WTC11 (cell line): ENCODE data around the gene C1QBP. TPM values are rescaled to one million over a fixed set of nuclear protein-coding genes. Genes with fewer than 3 reads are reported as not detected.

ENCODE experiments used
- ATAC-seq: fragments of 200-7000 bp; cut with Tn5 transposase; 2 replicates; pipeline ENCODE4 v1.10.0; 2021; ENCODE audit warnings: mild to moderate bottlenecking, moderate library complexity
- Bru-seq: library from RNA; stranded (reverse); fragments of 400-500 nt; gene quantifications from one replicate; lab custom pipeline; 2021; lab: Mats Ljungman, UMichigan
- CTCF ChIA-PET: fragments of 300-600 bp; sonication (Branson Sonifier 250); formaldehyde crosslinking; loops from one replicate; lab custom pipeline; 2021; ENCODE audit warnings: antibody characterized with exemption; lab: Charles Lee
- POLR2A ChIA-PET: fragments of 350-600 bp; sonication (Branson Sonifier 250); formaldehyde crosslinking; loops from one replicate; lab custom pipeline; 2021; ENCODE audit warnings: antibody characterized with exemption; lab: Charles Lee
- DNase-seq: peaks from one replicate; pipeline ENCODE4 v3.0.0; 2021; ENCODE audit warnings: low spot score
- H3K27ac Mint-ChIP-seq: 2 replicates; pipeline ENCODE4 v1.8.0; 2021; ENCODE audit warnings: mixed read lengths
- H3K27me3 Mint-ChIP-seq: 2 replicates; pipeline ENCODE4 v1.8.0; 2021; ENCODE audit warnings: low read depth, mild to moderate bottlenecking, moderate library complexity, mixed read lengths
- H3K36me3 Mint-ChIP-seq: 2 replicates; pipeline ENCODE4 v1.8.0; 2021; ENCODE audit warnings: mixed read lengths
- H3K4me1 Mint-ChIP-seq: 2 replicates; pipeline ENCODE4 v1.8.0; 2022; ENCODE audit warnings: mixed read lengths
- H3K4me3 Mint-ChIP-seq: 2 replicates; pipeline ENCODE4 v1.8.0; 2021; ENCODE audit warnings: mild to moderate bottlenecking, moderate library complexity, mixed read lengths
- H3K9me3 Mint-ChIP-seq: 2 replicates; pipeline ENCODE4 v1.8.0; 2021; ENCODE audit warnings: mixed read lengths
- ARID4B ChIP-seq: sonication (generic); formaldehyde crosslinking; IDR thresholded peaks from 2 replicates; pipeline ENCODE4 v1.8.0; 2023; ENCODE audit warnings: missing genetic modification reagents, mild to moderate bottlenecking, borderline replicate concordance
- ERG ChIP-seq: fragments of 250-450 bp; sonication (Bioruptor Pico); IDR thresholded peaks from 2 replicates; pipeline ENCODE4 v1.8.0; 2021; ENCODE audit warnings: mild to moderate bottlenecking
- FOXP1 ChIP-seq: sonication (generic); formaldehyde crosslinking; IDR thresholded peaks from 2 replicates; pipeline ENCODE4 v1.8.0; 2022; ENCODE audit warnings: missing genetic modification reagents, mild to moderate bottlenecking, moderate library complexity, borderline replicate concordance
- GABPB1 ChIP-seq: sonication (generic); formaldehyde crosslinking; IDR thresholded peaks from 2 replicates; pipeline ENCODE4 v1.8.1; 2023; ENCODE audit warnings: mild to moderate bottlenecking, missing genetic modification reagents
- HMGA2 ChIP-seq: fragments of 250-450 bp; sonication (Bioruptor Pico); IDR thresholded peaks from 2 replicates; pipeline ENCODE4 v1.4.0; 2021; ENCODE audit warnings: mild to moderate bottlenecking, moderate library complexity
- HMGXB4 ChIP-seq: sonication (generic); formaldehyde crosslinking; IDR thresholded peaks from 2 replicates; pipeline ENCODE4 v1.8.1; 2023; ENCODE audit warnings: mild to moderate bottlenecking, moderate library complexity, missing genetic modification reagents
- KAT7 ChIP-seq: sonication (generic); formaldehyde crosslinking; IDR thresholded peaks from 2 replicates; pipeline ENCODE4 v1.8.1; 2023; ENCODE audit warnings: missing genetic modification reagents, mild to moderate bottlenecking, borderline replicate concordance
- MLX ChIP-seq: sonication (generic); formaldehyde crosslinking; IDR thresholded peaks from 2 replicates; pipeline ENCODE4 v1.8.1; 2023; ENCODE audit warnings: mild to moderate bottlenecking, missing genetic modification reagents, moderate library complexity
- NR1H2 ChIP-seq: sonication (generic); formaldehyde crosslinking; IDR thresholded peaks from 2 replicates; pipeline ENCODE4 v1.9.0; 2021; ENCODE audit warnings: mild to moderate bottlenecking, moderate library complexity, missing genetic modification reagents
- TP53 ChIP-seq: sonication (generic); formaldehyde crosslinking; IDR thresholded peaks from 2 replicates; pipeline ENCODE4 v1.8.1; 2023; ENCODE audit warnings: mild to moderate bottlenecking, missing genetic modification reagents
- ZBTB21 ChIP-seq: sonication (generic); formaldehyde crosslinking; IDR thresholded peaks from 2 replicates; pipeline ENCODE4 v1.8.1; 2023; ENCODE audit warnings: mild to moderate bottlenecking, missing genetic modification reagents, borderline replicate concordance
- ZBTB43 ChIP-seq: sonication (generic); formaldehyde crosslinking; IDR thresholded peaks from 2 replicates; pipeline ENCODE4 v1.8.1; 2023; ENCODE audit warnings: mild to moderate bottlenecking, missing genetic modification reagents
- ZNF281 ChIP-seq: sonication (generic); formaldehyde crosslinking; IDR thresholded peaks from 2 replicates; pipeline ENCODE4 v1.8.0; 2023; ENCODE audit warnings: mild to moderate bottlenecking, missing genetic modification reagents
- ZNF423 ChIP-seq: fragments of 250-450 bp; sonication (Bioruptor Pico); IDR thresholded peaks from 2 replicates; pipeline ENCODE4 v2.1.2; 2022; ENCODE audit warnings: mild to moderate bottlenecking, moderate library complexity
- ZNF425 ChIP-seq: fragments of 250-450 bp; sonication (Bioruptor Pico); conservative IDR thresholded peaks from 2 replicates; pipeline ENCODE4 v1.9.0; 2021; ENCODE audit warnings: mild to moderate bottlenecking
- ZNF512 ChIP-seq: sonication (generic); formaldehyde crosslinking; IDR thresholded peaks from 2 replicates; pipeline ENCODE4 v1.8.1; 2022; ENCODE audit warnings: missing genetic modification reagents, borderline replicate concordance
- long read RNA-seq, 3 experiments: library from RNA in 1 of 3; library from capped mRNA in 1 of 3; library from polyadenylated mRNA in 1 of 3; unstranded in 2 of 3; stranded (forward) in 1 of 3; transcript quantifications; one replicate each; pipeline ENCODE4 v2.0.0, GENCODE V29; 2021
- total RNA-seq: library from RNA; stranded (reverse); gene quantifications from 3 replicates; pipeline ENCODE4 v1.2.3, GENCODE V29; 2021

C1QBP gene
- total RNA-seq (377 to 429 TPM (median 382 TPM) in 3 replicates), Bru-seq, nascent RNA (percentile 98 among the genes with signal in this experiment)
- long read RNA-seq, experiment 1, transcript C1QBP-203 (2 exons, 911 nt) = minor isoform, 5 of 1,610 reads
- long read RNA-seq, experiment 1, transcript C1QBP-201 (6 exons, 1,169 nt) = major isoform, 1,557 of 1,610 reads
- long read RNA-seq, experiment 1, partial matches to known transcripts = 14 of 1,610 reads
- long read RNA-seq, experiment 1, other reads (novel, unspliced or antisense) = 32 of 1,610 reads
- long read RNA-seq, experiment 2, transcript C1QBP-205 (3 exons, 330 nt) = minor isoform, 12 of 666 reads
- long read RNA-seq, experiment 2, transcript C1QBP-201 (6 exons, 1,169 nt) = major isoform, 574 of 666 reads
- long read RNA-seq, experiment 2, transcript C1QBP-203 (2 exons, 911 nt) = minor isoform, 8 of 666 reads
- long read RNA-seq, experiment 2, partial matches to known transcripts = 47 of 666 reads
- long read RNA-seq, experiment 2, other reads (novel, unspliced or antisense) = 25 of 666 reads
- long read RNA-seq, experiment 3, transcript C1QBP-201 (6 exons, 1,169 nt) = major isoform, 15 of 25 reads
- long read RNA-seq, experiment 3, partial matches to known transcripts = 3 of 25 reads
- long read RNA-seq, experiment 3, other reads (novel, unspliced or antisense) = 2 of 25 reads

- ChIA-PET POLR2A (interaction anchor here (0.5 to 1.0 kb wide), 3 partner anchors 15 to 30 kb away, joined by 4 to 10 read pairs (median 5); partner anchors contain the start of genes DHX33, NUP88 and RPAIN), CTCF (interaction anchor here (0.6 to 3.3 kb wide), 33 partner anchors 9 to 1274 kb away, joined by 3 to 31 read pairs (median 4); partner anchors contain the start of genes DERL2, DHX33, MIS12 and NUP88)
- Mint-ChIP-seq H3K27ac (peak within 1 kb of the TSS; percentile 89), H3K9me3 (no peaks in the 10 kb centered on the region), H3K36me3 (peaks cover 53% of the 10 kb centered on the region), H3K4me1 (peaks cover 20% of the 10 kb centered on the region), H3K27me3 (no peaks in the 10 kb centered on the region), H3K4me3 (peak within 1 kb of the TSS; percentile 88)
- ATAC-seq = peak; percentile 91
- peak; percentile 96 for DNase-seq
- TF ChIP-seq ZNF425 (CRISPR knock-in tag) (no peak), KAT7 (CRISPR knock-in tag) (0 out of 2 replicates have a peak, but pooled peaks have one; percentile 52), TP53 (CRISPR knock-in tag) (no peak; the same call in 1 of the 2 replicates), ERG (CRISPR knock-in tag) (no peak), ZBTB43 (CRISPR knock-in tag) (no peak), ZBTB21 (CRISPR knock-in tag) (0 out of 2 replicates have a peak, but pooled peaks have one; percentile 27), MLX (CRISPR knock-in tag) (peak; percentile 92; the same call in 1 of the 2 replicates), GABPB1 (CRISPR knock-in tag) (peak; percentile 42), ZNF423 (no peak), ZNF281 (CRISPR knock-in tag) (no peak), ARID4B (CRISPR knock-in tag) (peak; percentile 72; the same call in 1 of the 2 replicates), HMGXB4 (peak; percentile 95), ZNF512 (CRISPR knock-in tag) (no peak), HMGA2 (no peak), NR1H2 (CRISPR knock-in tag) (no peak), FOXP1 (CRISPR knock-in tag) (peak; percentile 91)
Observed at GRCh38 chr17:5438716-5439445, at the start of gene C1QBP. TSS of gene C1QBP (minus strand) at chr17:5439155. CDS start at chr17:5439073, 82 bp downstream.
